K562 (cell line): Measurements from ENCODE around the gene AOC1. TPM values are rescaled to one million over a fixed set of nuclear protein-coding genes. Genes with fewer than 3 reads are reported as not detected.

ENCODE experiments used
- CREB1 ChIP-seq, 2 experiments: sonication (generic) in 1 of 2; formaldehyde crosslinking in 1 of 2; IDR thresholded peaks; 2 replicates each; pipeline versions ENCODE4 v1.6.1 to v1.8.0; 2012 to 2022; ENCODE audit warnings: inconsistent platforms in 1 of 2, mild to moderate bottlenecking in 1 of 2, missing genetic modification reagents in 1 of 2, moderate library complexity in 1 of 2
- CTCF ChIP-seq, 3 experiments: IDR thresholded peaks in 2 of 3; conservative IDR thresholded peaks in 1 of 3; 2 replicates each; pipeline ENCODE4 v1.5.1; 2011 to 2012; ENCODE audit warnings: low read length in 3 of 3, mild to moderate bottlenecking in 3 of 3, control low read depth in 2 of 3, improper control_type of control experiment in 1 of 3, inconsistent platforms in 1 of 3, low read depth in 1 of 3, mixed read lengths in 1 of 3, moderate library complexity in 1 of 3; ENCODE audit not compliant: insufficient read depth in 2 of 3
- DEAF1 ChIP-seq: fragments of 450-650 bp; formaldehyde crosslinking; IDR thresholded peaks from 2 replicates; pipeline ENCODE4 v1.4.0; 2020; ENCODE audit warnings: mild to moderate bottlenecking, moderate library complexity
- FOXJ2 ChIP-seq: fragments of 200-800 bp; sonication (Bioruptor generic); IDR thresholded peaks from 2 replicates; pipeline ENCODE4 v1.6.1; 2016; ENCODE audit warnings: missing genetic modification characterization, missing compliant biosample characterization
- FOXO4 ChIP-seq: fragments of 450-650 bp; formaldehyde crosslinking; IDR thresholded peaks from 2 replicates; pipeline ENCODE4 v1.4.0; 2020; ENCODE audit warnings: mild to moderate bottlenecking, moderate library complexity
- HDAC2 ChIP-seq: fragments of 450-650 bp; IDR thresholded peaks from 2 replicates; pipeline ENCODE4 v1.6.1; 2016; ENCODE audit warnings: mild to moderate bottlenecking
- KDM4B ChIP-seq, 2 experiments: fragments of 450-650 bp in 1 of 2; sonication (generic) in 1 of 2; IDR thresholded peaks; 2 replicates each; pipeline ENCODE4 v1.6.1; 2016 to 2017; ENCODE audit warnings: borderline replicate concordance in 2 of 2, antibody characterized with exemption in 1 of 2, low read depth in 1 of 2, mild to moderate bottlenecking in 1 of 2
- L3MBTL2 ChIP-seq: fragments of 450-650 bp; IDR thresholded peaks from 2 replicates; pipeline ENCODE4 v1.6.1; 2016; ENCODE audit warnings: mild to moderate bottlenecking, moderate library complexity
- MITF ChIP-seq: IDR thresholded peaks from 2 replicates; pipeline ENCODE4 v1.6.1; 2014; ENCODE audit warnings: antibody characterized with exemption
- PRDM10 ChIP-seq: fragments of 450-650 bp; IDR thresholded peaks from 2 replicates; pipeline ENCODE4 v1.6.1; 2018; ENCODE audit not compliant: partially characterized antibody
- SMC3 ChIP-seq: conservative IDR thresholded peaks from 2 replicates; pipeline ENCODE4 v1.6.1; 2011; ENCODE audit warnings: low read depth, low read length, improper control_type of control experiment; ENCODE audit not compliant: insufficient read depth
- USF2 ChIP-seq: sonication (generic); formaldehyde crosslinking; IDR thresholded peaks from 2 replicates; pipeline ENCODE4 v1.5.0; 2020; ENCODE audit warnings: missing genetic modification reagents
- ZNF224 ChIP-seq: sonication (generic); formaldehyde crosslinking; IDR thresholded peaks from 2 replicates; pipeline ENCODE4 v1.8.0; 2022; ENCODE audit warnings: mild to moderate bottlenecking, missing genetic modification reagents
- ZNF239 ChIP-seq: fragments of 250-450 bp; sonication (Bioruptor Pico); IDR thresholded peaks from 2 replicates; pipeline ENCODE4 v1.4.0; 2020; ENCODE audit warnings: mild to moderate bottlenecking
- polyA plus RNA-seq, 8 experiments: library from polyadenylated mRNA; depleted of rRNA in 4 of 8; stranded (reverse) in 5 of 8; unstranded in 3 of 8; fragments of >200 nt; fragmentation: Nextera tagmentation in 2 of 8; fragmentation: Illumina TruSeq in 1 of 8; extraction: Ambion mirVana in 2 of 8; extraction: Trizol in 1 of 8; gene quantifications; 2 replicates each; pipeline versions ENCODE4 v1.2.1 to v1.2.3, GENCODE V29; 2011 to 2014; ENCODE audit warnings: inconsistent platforms in 1 of 8, missing spikeins in 1 of 8
- total RNA-seq, 7 experiments: library from RNA; depleted of rRNA in 6 of 7; stranded (reverse); fragments of >200 nt in 6 of 7; fragmentation: Illumina TruSeq in 2 of 7; extraction: Trizol in 2 of 7; gene quantifications; 2 replicates each; pipeline versions ENCODE4 v1.2.1 to v1.2.3, GENCODE V29; 2011 to 2021; ENCODE audit warnings: low replicate concordance in 1 of 7

Gene AOC1
- total and polyA plus RNA-seq, 9 of the 15 experiments (the other 6 are each of a cell fraction or from before 2014, with no cell fraction given): not detected

- peak; percentile 14 for TF ChIP-seq PRDM10
- peak; percentile 37; the same call in 1 of the 2 replicates for TF ChIP-seq MITF
- 0 out of 2 replicates have a peak, but pooled peaks have one; percentile 57 for TF ChIP-seq FOXO4 (CRISPR knock-in tag)
- peak; percentile 57 for TF ChIP-seq SMC3
- TF ChIP-seq USF2 (CRISPR knock-in tag): 0 out of 2 replicates have a peak, but pooled peaks have one; percentile 39
- TF ChIP-seq FOXJ2 (tag): peak; percentile 99
- TF ChIP-seq HDAC2: 0 out of 2 replicates have a peak, but pooled peaks have one; percentile 56
- TF ChIP-seq CREB1 (IDR thresholded peaks at IDR 0.05): no peak
- TF ChIP-seq CREB1 (CRISPR knock-in tag; IDR thresholded peaks at IDR 0.05): peak; percentile 15; the same call in 1 of the 2 replicates
- TF ChIP-seq DEAF1 (CRISPR knock-in tag): peak; percentile 43
- TF ChIP-seq ZNF224: no peak
- TF ChIP-seq ZNF239 (CRISPR knock-in tag): no peak
- peak in 1 of 2 experiments; percentile 68; a peak in 1 of 4 replicates for TF ChIP-seq KDM4B (IDR thresholded peaks at IDR 0.05; ENCODE audit: borderline replicate concordance in 2 of 2, low read depth in 1 of 2)
- peak; percentile 61 to 78 (median 75); a peak in 5 of 6 replicates for TF ChIP-seq CTCF (IDR thresholded peaks at IDR 0.05 in 2 of 3, conservative IDR thresholded peaks at IDR 0.05 in 1 of 3; ENCODE audit: insufficient read depth in 2 of 3, low read depth in 1 of 3, low read length in 3 of 3)
- TF ChIP-seq L3MBTL2: peak; percentile 97
Measured at GRCh38 chr7:150876817-150877526, 24.7 kb downstream of the AOC1 start (continued).
